GM19328 (cell line): Measurements from ENCODE around the gene ST3GAL5.
"Not testable (repeated sequence)": the region's sequence is repeated elsewhere in the genome, so short reads cannot be mapped to it uniquely, and the experiment has no call there.

ENCODE experiments used
- ATAC-seq: cut with Tn5 transposase; IDR thresholded peaks from one replicate; pipeline ENCODE4 v1.9.1; 2021; ENCODE audit warnings: mild to moderate bottlenecking, moderate library complexity; ENCODE audit not compliant: unreplicated experiment

The ST3GAL5 gene

DNA sequence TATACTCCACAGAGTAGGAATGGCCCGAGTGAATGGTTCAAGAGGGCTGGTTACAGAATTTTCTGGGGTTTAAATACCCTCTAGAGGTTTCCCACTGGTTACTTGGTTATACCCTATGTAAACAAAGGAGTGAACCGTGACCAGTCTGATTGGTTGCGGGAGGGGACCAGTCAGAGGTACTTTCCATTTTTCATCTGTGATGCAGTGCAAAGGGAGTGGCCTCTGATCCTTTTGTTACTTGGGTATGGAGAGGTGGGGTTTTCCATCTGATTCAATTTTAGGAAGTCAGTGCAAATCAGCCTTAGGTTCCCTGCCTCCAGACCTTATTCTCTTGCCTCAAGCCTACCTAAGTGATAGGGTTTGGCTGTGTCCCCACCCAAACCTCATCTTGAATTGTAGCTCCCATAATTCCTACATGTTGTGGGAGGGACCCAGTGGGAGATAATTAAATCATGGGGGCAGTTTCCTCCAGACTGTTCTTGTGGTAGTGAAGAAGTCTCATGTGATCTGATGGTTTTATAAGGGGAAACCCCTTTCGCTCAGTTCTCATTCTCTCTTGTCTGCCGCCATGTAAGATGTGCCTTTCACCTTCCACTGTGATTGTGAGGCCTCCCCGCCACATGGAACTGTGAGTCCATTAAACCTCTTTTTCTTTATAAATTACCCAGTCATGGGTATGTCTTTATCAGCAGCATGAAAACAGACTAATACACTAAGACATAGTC lies 5.9 kb upstream of the ST3GAL5 start:
- not testable (repeated sequence) for ATAC-seq

DNA sequence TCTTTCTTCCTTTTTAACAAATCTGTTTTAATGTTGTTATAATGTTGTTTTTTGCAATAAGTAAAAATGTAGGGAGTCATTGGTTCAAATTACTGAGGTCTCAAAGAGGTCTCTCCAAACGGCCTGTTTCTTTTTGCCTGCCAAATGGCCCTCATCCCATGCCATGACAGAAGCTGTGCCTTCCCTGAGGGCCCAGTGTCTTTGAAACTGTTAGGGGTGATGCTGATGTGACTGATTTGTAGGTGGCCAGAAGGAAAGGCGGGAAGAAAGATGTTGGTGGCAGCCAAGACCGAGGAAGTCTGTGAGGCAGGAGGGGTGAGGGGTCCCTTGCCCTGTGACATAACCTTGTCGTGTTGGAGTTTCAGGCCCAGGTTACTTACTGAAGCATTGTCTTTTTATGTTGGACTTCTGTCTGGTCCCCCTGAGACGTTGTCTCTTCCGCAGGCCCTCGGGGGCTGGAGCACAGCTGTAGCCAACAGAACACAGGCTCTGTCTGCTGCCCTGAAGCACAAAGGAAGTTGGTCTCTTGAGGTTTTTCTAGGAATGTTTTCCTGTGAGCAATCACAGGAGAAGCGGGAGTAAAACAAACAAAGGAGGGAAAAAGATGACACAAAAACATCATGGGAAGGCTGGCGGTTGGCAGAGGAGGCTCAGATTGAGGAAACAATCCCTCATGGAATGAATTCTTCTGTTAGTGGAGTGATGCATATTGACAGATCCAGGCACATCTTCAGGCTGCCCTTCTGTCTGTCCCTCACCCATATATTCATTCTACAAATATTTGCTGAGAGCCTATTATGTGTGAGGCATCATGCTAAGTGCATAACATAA lies 4.9 kb upstream of the ST3GAL5 start:
- no peak for ATAC-seq

DNA sequence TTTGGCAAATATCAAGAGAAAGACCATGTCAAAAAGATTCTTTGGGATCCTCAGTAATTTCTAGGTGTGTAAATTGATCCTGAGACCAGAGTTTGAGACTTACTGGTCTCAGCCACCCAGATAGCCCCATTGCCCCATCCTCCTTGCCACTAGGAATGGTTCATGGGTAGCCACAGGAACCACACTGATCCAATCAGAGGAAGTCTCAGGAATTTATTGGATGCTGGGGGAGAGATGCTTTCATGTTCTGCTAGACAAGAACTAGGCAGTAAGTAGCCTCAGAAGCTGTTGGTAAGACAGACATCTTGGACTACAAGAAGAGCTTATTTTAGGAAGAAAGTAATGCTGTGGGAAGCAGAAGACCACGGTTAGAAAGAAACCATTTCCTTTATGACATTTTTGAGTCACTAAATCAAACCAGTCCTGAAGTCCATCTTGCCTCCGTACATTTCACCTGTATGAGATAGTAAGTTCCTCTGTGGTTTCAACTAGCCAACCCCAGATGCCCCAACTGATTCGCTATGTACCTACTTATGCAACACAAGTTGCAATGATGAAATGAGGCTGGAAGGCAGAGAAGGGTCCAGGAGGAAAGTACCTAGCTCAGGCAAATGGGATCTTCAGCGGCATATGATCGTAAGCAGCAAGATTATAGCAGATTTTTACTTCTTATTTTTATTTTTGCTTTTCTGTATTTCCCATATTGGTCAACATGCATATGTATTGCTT lies 3.6 kb upstream of the ST3GAL5 start:
- no peak for ATAC-seq

DNA sequence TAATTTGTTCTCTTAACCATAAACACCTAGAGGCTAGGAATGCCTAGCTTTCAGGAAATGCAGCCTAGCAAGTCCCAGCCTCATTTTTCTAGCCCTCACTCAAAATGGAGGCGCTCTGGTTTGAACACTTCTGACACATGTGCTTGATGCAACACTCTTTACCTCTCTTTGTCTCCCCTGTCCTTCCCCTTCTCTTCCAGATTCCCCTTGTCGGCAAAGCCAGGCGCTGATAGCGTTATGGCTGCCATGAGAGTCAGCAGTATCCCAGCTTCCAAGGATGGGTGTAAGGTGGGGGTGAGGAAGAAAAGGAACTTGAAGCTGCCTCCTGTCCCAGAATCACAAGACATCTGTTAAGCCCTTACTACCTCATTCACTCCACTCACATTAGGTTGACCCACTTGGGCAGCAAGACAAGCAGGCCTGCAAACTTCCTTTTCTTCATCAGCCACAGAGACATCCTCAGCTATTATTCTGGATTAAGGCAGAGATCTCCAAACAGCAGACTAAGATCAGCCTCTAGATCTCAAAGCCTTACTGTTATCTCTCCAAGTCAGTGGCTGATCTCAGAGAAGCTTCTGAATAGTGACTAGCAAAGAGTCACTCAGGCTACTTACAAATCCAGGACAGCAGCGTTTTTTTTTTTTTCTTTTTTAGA lies 1.9 kb upstream of the ST3GAL5 start:
- ATAC-seq, result no peak

DNA sequence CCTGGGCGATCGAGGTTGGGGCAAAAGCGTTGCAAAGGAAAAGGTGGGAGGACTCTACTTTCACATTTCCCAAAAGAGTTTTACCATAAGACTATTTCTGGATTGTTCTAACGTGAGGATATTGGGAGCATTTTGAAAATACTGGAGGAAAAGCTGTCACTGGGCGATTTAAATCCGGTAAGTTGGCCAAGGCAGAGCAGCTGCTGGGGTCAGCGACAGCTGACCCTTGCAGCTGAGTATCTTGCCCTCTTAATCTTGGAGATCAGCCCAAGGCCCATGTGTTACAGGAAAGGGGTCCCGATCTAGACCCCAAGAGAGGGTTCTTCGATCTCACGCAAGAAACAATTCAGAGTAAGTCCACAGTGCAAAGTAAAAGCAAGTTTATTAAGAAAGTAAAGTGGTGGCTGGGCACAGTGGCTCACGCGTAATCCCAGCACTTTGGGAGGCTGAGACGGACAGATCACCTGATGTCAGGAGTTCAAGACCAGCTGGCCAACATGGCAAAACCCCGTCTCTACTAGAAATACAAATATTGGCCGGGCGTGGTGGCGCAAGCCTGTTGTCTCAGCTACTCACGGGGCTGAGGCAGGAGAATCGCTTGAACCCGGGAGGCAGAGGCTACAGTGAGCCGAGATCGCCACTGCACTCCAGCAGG lies 964 bp upstream of the ST3GAL5 start:
- ATAC-seq, result no peak

DNA sequence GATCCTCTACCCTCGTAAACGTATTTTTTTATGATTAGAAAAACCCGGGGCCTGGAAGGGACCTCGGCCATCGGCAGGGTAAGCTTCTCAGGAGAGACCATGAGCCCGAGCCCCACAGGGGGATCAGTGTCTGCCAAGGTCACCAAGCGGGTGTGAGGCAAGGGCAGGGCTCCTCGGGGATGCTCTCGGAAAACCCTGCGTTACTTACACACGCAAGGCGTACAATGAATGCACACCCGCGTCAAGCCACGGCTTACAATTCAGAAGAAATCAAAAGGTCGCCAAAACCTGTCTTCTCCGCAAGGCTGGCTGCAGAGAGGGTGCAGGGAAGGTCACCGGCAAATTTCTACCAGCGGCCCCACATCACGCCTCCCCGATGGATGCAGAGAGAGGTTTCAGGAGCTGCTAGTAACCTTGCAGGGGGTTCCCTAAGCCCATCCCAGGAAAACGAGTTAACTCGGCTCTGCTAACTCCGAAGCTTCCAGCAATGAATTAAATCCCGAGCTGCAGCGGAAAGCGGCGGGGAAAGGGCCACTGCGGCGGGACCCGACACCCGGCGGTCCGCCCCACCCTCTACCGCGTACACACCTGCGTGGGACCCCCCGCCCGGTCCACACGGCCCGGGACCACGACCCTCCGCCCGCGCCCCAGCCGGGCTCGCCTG lies 638 bp downstream of the ST3GAL5 start:
- no peak for ATAC-seq

DNA sequence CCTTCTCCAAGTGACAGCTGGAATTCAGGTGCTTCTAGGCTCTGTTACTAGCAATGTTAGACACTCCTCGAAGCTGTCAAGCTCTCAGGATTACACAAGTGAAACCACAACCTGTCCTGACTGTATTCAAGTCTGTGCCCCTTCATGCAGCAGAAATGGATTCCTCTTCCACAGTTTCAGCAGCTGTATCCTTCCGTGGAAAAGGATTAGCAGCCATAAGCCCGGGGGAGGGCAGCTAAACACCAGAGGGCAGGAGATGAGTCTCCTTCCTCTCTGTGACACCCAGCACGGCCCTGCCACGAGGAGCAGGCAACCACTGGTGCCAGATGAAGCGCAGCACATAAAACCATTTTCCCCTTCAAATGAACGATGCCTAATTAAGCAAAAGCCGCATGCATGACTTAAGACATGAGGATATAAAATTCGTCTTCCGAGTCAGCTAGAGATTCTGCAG lies 1.2 kb downstream of the ST3GAL5 start:
- ATAC-seq, result no peak

DNA sequence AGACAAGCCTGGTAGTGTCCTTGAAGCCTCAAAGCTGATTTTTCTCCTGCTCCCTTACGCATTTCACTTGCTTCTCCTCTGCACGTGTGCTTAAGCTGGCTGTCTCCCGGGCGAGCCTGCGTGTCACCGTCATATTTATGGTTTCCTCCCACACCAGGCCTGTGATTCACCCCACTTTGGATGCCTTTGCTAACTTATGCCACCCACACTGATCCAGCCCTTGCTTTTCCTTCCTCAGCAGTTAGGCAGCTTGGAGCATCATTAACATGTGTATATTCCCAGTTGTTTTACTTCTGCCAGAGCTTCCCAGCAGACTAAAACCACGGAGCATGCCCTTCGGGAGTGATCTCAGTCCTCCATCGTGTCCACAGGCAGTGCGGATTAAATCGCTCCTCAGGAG lies 2.2 kb downstream of the ST3GAL5 start:
- ATAC-seq, result no peak

DNA sequence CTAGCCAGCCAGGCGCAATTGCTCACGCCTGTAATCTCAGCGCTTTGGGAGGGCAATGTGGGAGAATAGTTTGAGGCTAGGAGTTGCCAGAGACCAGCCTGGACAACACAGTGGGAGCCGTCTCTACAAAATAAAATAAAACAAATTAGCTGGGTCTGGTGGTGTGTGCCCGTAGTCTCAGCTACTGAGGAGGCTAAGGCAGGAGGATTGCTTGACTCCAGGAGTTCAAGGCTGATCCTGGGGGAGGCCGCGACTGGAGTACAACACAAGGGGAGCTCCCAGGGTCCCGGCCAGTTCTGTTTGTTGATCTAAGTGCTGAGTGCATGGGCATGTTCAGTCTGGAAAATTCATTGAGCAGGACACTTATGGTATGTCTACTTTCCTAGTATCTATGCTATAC lies 2.6 kb downstream of the ST3GAL5 start:
- ATAC-seq, result no peak

DNA sequence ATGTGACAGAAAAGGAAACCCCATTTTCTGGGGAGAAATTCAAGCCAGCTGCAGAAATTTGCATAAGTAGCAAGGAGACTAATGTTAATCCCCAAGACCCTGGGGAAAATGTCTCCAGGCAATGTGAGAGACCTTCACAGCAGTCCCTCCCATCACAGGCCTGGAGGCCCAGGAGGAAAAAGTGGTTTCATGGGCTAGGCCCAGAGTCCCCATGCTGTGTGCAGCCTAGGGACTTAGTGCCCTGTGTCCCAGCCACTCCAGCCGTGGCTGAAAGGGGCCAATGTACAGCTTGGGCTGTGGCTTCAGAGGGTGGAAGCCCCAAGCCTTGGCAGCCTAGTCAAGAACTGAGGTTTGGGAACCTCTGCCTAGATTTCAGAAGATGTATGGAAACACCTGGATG lies 7.0 kb downstream of the ST3GAL5 start:
- not testable (repeated sequence) for ATAC-seq

DNA sequence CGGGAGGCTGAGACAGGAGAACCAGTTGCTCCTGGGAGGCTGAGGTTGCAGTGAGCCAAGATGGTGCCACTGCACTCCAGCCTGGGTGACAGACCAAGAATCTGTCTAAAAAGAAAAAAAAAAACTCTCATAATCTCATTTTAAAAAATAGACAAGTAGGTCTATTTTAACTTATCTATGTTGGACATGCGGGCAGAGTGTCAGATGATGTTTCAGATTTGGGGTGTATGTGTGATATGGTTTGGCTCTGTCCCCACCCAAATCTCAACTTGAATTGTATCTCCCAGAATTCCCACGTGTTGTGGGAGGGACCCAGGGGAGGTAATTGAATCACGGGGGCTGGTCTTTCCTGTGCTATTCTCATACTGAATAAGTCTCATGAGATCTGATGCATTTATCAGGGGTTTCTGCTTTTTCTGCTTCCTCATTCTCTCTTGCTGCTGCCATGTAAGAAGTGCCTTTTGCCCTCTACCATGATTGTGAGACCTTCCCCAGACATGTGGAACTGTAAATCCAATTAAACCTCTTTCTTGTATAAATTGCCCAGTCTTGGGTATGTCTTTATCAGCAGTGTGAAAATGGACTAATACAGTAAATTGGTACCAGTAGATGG lies 8.0 kb downstream of the ST3GAL5 start:
- not testable (repeated sequence) for ATAC-seq

DNA sequence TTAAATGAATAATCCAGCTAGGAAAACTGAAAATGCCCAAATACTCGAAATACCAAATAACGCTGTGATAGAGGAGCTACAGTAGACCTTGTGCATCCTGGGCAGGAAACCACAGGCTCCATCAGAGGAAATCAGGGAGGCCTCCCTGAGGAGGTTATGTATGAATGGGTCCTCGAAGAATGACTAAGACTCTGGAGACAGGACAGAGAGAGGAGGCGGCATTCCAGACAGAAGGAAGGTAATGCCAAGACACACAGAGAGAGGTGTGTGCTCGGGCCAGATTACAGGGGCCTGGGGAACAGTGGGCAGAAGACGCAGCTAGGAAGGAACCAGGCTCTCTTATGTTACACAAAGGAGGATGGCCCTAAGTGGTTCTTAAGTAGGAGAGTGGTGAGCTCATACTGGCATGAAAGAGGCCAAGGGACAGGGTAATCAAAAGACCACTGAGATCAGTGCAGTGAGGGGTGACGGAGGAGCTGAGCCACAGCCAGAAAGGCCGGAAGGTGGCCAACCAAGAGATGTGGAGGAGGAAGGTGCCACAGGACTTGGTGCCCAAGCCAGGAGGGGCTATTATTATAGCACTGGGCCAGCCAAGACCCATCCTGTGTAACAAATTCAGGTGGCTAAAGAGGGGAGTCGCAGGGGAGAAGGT lies 9.9 kb downstream of the ST3GAL5 start:
- no peak for ATAC-seq

DNA sequence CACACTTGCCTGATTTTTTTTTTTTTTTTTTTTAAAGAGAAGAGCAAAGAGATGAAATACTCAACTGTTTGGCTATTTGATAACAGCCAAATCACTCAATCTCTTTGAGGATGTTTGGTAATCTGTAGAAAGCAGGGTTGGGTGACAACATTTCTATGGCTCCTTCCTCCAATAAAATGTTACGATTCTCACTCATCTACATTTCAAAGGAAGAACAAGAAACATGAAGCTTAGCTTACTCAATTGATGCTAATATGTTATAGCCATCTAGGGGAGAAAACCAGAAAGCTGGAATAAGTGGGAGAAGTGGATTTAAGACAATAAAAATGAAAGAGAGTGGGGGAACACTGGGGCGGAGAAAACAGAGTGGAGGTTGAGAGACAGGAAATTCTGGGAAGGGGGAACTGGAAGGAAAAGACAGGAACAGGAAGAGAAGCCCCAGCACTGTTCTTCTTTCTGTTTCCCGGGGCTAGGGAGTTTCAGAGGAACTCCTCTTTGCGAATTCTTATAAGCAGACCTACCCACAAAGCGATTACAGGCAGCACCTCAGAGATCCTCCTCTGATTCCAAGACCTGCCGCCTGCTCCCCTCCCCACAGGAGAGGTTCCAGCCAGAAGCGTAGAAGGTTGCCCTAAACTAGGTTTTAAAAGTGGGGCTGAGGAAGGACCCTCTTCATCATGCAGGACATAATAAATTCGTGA lies 13.3 kb downstream of the ST3GAL5 start:
- ATAC-seq, result no peak

DNA sequence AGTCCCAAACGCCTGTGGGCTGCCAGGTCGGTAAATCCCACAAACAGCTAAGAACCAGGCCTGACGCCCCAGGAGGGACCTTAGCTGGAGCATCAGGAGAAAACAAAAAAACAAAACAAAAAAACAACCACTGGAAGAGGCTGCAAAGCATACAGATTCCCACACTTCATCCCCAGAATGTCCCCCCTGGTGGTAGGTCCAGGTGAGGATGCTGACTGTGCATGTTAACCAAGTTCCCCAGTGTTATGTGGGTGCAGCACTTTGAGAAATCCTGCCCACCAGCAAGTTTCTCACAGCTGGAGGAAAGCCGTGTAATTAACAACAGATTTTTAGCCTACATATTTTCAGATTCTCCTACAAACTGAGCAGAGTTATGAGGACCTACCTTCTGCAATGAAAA lies 15.1 kb downstream of the ST3GAL5 start:
- no peak for ATAC-seq

DNA sequence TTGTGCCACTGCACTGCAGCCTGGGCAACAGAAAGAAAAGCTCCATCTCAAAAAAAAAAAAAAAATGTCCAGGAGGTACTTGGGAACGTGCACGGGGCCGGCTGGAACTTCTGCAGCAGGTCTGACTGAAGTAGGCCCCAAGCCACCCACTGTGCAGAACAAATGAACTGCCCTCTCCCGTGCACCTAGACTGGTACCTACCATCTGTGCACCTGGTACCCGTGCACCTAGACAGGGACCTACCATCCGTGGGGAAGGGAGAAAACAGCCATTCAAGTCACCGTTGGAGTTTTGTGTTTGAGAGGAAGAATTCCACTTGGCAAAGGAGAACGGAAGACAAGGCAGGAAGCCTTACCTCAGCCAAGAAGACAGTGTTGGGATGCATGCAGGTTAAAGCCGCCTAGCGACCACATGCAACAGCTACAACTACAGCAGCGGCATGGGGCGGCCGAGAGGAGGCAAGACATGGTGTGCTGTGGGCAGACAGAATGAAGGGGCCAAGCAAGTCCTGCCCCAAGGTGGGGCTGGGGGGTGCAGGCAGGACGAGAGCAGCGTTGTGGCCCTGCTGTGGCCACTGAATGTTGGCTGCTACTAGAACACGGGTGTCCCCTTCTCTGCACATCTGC lies 16.1 kb downstream of the ST3GAL5 start:
- ATAC-seq, result no peak

DNA sequence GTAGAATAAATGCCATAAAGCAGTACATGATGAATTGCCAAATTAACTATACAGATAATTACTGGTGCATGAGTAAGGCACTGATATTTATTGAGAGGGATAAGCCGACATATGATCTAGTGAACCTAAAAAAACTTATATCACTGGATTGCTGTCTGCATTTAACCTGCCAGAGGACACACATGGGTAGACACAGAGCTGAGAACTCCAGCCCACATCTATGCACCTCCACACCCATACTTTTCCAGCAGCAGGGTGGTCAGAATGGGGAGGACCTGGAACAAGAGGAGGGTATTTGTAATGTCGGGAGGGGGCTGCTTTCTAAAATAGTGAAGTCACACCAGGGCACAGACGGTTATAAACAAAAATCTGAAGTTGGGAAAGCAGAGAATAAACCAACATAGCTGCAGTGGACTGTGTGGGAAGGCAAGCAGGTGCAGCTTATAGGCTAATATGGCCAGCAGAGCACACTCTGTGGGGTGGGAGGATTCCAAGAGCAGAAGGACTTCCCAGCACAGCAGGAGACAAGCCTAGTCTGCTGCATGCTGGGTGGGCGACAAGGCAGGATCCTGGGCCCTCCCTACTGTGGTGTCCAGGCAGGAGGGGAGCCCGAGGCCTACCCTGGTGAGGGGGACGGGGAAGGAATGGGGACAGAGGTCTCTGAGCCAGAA lies 17.2 kb downstream of the ST3GAL5 start:
- ATAC-seq, result no peak

DNA sequence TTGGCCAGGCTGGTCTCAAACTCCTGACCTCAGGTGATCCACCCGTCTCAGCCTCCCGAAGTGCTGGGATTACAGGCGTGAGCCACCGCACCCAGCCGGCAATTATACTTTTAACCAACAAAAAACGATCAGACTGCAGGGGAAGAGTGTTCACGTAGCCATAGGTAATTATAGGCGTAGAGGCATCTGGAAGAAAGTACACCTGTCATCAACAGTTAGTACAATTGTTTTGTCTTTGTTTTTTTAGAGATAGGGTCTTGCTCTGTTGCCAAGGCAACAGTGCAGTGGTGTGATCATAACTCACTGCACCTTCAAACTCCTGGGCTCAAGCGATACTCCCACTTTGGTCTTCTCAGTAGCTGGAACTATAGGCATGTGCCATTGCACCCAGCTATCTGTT lies 20.0 kb downstream of the ST3GAL5 start:
- ATAC-seq, result no peak
